Measurements from ENCODE around the gene ATG9B. TPM values are rescaled to one million over a fixed set of nuclear protein-coding genes. Genes with fewer than 3 reads are reported as not detected.
"Not testable (repeated sequence)": the region's sequence is repeated elsewhere in the genome, so short reads cannot be mapped to it uniquely, and the experiment has no call there.

The ATG9B gene
- polyA plus RNA-seq, 10 donors, result 0.45 to 2.0 (median 1.1) TPM

DNA sequence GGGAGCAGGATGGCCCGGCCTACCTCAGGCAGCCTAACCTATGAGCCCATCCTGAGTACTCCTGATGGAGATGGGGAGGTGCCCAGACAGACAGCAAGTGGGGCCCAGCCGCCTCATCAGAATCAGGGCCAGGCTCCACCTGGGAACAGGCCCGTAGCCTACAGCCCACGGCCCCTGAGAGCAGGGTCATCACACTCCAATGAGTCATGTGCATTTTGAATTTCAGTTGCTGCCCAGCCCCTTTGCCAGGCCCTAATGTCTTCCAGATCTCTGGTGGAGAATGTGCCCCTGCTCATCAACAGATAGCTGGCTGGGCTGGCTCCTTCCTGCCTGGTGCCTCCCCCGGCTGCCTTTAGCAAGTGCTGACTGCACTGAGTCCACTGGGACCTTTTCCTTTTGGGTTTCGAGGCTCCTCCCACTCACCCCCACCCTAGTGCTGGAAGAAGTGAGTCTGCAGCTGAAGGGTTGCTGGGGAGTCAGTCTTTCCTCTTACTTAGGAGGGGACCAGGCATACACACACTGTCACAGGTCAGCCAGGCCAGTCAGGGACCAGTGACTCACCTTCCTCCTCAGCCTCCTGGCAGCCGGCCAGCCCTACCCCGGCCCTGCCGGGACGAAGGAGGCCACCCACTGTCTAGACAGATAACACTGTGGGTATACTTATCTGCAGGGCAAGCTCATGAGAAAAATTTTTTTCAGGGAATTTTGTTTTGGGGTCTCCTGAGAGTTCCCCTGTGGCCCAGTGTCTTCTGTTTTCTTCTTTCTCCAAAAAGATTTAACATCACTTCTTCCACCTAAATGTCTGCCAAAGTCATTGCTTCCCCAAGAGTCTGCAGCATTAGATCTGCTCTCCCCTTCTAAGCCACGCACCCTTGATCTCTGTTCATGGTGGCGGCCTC, 14.9 kb upstream of the ATG9B start:
- peak in 2 of 3 donors; percentile 48 to 81 for DNase-seq

DNA sequence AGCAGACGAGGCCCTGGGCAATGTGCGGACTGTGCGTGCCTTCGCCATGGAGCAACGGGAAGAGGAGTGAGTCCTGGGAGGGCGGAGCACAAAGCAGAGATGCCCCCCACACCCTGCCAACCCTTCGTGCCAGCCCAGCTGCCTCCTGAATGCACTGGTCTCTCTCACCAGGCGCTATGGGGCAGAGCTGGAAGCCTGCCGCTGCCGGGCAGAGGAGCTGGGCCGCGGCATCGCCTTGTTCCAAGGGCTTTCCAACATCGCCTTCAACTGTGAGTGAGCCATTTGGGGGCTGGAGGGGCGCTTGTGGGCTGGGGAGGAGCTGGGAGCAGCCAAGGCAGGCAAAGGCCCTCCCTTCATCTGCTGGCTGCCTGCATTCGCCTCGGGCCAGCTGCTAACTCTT, 11.6 kb upstream of the ATG9B start:
- DNase-seq, result no peak

DNA sequence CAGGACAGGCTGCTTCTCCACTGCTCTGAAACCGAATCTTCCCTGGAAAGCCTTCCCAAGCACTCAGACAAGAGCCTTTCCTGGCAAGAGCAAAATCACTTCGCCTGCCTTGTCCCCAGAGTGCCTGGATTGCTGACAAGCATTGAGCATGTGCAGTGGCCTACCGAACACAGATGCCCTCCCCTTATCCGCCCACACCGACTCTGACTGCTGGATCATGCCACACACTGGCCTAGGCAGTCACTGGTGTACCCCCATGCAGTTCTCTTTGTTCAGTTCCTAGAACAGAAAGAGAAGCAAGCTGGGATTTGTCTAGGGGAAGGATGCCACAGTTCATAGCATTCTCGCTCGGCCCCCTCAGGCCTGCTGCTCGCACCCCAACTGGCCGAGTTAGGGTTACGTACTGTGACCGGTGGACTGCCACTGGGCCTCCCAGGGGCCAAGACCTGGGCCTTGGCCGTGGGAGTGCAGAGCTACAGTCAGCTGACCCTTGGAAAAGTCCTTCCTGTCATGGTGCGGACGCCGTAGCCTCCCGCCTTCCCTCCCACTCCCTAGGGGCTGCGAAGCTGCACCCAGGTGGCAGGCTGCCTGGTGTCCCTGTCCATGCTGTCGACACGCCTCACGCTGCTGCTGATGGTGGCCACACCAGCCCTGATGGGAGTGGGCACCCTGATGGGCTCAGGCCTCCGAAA, 10.9 kb upstream of the ATG9B start:
- DNase-seq, result no peak

DNA sequence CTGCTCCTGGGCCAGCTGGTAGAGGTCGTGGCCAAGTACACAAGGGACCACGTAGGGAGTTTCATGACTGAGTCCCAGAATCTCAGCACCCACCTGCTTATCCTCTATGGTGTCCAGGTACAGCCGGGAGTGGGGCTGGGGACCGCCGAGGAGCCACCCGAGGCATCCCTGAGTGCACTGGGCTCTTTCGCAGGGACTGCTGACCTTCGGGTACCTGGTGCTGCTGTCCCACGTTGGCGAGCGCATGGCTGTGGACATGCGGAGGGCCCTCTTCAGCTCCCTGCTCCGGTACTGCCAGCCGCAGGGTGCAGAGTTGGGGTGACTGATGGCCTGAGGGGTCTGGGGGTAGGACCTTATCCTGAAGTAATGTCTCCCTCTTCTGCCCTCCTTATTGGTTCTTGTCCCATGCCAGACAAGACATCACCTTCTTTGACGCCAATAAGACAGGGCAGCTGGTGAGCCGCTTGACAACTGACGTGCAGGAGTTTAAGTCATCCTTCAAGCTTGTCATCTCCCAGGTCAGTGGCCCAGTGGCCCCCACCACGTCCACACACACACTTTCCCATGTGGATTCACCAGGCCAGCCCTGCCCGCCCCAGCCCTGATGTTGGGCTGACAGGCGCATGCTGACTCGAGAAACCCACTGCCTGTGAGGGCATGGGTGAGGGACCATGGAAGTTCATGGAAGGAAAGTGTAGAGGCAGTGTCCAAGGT, 10.2 kb upstream of the ATG9B start:
- no peak for DNase-seq

- no peak for DNase-seq
Observed at GRCh38 chr7:151033864-151034249, 9.6 kb upstream of the ATG9B start.

DNA sequence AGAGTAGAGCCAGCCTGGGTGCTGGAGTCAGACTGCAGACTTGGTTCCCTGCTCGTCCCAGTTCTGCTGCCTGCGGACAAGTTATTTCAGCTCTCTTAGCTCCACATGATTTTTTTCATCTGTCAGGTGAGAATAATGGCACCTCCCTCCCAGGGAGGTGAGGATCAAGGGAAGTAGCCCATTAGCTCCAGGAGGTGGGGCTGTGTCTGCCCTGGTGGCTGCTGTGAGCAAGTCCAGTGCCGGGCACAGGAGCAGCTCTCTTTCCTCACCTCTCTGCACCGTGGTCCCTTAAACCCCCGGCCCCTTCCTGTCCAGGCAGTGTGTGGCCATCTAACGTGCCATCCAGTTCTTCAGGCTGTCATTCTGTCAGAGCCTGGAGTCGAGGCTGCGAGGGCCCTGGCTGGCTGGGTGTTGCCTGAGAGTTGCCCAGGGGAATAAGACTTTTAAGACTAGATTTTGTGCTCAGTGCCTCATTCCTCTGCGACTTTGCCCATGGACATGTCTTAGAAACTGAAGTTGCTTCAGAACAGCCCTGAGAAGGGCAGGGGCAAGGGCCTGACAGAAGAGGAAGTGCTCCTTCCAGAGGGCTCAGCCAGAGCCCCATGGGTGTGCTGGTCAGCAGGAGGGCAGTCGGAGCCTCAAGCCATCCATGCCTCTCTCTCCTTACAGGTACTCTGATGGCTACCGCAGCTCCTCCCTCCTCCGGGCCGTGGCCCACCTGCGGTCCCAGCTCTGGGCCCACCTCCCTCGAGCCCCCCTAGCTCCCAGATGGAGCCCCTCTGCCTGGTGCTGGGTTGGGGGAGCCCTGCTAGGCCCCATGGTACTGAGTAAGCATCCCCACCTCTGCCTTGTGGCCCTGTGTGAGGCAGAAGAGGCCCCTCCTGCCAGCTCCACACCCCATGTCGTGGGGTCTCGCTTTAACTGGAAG, 8.9 kb upstream of the ATG9B start:
- DNase-seq, result no peak

DNA sequence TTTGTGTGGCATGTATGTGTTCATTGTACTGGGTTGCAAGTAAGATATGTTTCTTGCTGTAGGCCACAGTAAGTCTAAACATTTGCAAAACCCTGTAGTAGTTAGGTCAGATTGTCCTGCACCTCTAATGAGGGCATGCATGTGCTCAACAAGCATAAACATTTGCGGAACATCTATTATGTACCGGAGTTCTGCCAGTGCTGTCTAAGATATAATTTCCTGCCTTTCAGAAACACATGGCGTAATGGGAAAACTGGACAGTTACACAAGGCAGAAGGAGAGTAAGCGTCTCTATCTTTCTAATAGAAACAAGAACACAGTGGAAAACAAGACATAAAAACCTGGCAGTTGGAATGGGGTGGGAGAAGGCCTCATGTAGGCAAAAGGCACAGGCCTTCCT, 6.7 kb upstream of the ATG9B start:
- DNase-seq, result no peak

DNA sequence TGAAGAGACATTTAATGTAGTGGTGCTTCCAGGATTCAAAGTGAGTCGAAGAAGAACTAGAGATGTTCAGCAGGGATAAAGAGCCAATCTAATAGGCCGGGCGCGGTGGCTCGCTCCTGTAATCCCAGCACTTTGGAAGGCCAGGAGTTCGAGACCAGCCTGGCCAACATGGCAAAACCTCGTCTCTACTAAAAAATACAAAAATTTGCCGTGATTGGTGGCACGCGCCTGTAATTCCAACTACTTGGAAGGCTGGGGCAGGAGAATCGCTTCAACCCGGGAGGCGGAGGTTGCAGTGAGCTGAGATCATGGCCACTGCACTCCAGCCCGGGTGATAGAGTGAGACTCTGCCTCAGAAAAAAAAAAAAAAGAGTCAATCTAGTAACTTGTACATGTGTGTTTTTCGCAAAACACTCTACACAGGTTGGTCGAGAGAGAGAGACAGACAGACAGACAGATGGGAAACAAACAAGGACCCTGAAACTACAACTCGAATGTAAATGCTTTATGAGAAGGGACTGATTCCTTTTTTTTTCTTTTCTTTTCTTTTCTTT, 4.7 kb upstream of the ATG9B start:
- no peak for DNase-seq

GRCh38 chr7:151028131-151028947, 4.0 kb upstream of the ATG9B start, which contains the start of gene ABCB8:
ABCB8 (plus strand) TSS chr7:151028450; CDS start chr7:151028516, 66 bp downstream.
- peak; percentile 99 to 100 (median 99) for DNase-seq

DNA sequence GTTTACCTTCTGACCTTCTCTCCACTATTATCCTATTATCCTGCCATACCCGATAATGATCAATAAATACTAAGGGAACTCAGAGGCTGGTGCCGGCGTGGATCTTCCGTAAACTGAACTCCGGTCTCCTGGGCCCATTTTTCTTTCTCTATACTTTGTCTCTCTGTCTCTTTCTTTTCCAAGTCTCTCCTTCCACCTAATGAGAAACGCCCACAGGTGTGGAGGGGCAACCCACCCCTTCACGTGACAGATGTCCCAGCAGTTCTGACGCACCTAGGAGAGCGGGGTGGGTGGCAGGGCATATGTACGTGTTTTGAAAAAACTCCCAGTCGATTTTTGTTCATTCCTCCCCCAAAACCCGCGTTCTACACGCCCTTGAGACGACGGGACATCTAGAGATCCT, 3.4 kb upstream of the ATG9B start:
- not testable (repeated sequence) for DNase-seq

DNA sequence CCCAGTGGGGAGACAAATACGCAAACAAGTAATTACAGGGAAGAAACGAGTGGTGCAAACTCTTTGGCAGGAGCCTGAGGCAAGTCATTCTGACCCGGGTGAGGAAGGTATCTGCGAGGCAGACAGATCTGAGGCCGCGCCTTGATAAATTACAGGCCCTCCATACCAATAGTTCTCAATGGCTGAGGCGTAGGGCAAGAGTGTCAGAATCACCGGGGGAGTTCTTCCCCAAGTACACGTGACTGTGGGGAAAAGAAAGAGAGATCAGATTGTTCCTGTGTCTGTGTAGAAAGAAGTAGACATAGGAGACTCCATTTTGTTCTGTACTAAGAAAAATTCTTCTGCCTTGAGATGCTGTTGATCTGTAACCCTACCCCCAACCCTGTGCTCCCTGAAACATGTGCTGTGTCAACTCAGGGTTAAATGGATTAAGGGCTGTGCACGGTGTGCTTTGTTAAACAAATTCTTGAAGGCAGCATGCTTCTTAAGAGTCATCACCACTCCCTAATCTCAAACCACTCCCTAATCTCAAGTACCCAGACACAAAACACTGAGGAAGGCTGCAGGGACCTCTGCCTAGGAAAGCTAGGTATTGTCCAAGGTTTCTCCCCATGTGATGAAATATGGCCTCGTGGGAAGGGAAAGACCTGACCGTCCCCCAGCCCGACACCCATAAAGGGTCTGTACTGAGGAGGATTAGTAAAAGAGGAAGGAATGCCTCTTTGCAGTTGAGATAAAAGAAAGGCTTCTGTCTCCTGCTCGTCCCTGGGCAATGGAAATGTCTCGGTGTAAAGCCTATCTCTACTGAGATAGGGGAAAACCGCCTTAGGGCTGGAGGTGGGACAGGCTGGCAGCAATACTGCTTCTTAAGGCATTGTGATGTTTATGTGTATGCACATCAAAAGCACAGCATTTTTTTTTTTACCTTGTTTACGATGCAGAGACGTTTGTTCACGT, 2.8 kb upstream of the ATG9B start:
- not testable (repeated sequence) for DNase-seq

GRCh38 chr7:151025924-151026671, 1.8 kb upstream of the ATG9B start:
- DNase-seq, result no peak

DNA sequence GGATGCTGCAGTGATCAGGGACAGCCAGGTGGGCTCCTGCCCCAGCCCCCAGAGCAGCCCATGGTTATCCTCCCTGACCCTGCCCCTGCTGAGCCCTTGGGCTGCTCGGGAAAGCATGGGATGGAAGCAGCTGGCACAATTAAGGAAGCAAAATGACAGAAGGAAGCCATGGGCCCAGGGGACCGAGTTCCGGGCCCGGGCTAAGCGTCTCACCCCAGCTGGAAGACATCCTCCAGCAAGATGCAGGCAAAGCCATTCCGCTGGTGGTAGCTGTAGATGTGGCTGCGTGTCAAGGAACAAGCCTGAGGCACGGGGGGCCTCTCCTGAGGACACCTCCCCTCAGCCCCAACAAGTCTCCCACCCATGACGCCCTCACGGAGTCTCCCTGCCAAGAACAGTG, 1.1 kb downstream of the ATG9B start:
- DNase-seq, result no peak

DNA sequence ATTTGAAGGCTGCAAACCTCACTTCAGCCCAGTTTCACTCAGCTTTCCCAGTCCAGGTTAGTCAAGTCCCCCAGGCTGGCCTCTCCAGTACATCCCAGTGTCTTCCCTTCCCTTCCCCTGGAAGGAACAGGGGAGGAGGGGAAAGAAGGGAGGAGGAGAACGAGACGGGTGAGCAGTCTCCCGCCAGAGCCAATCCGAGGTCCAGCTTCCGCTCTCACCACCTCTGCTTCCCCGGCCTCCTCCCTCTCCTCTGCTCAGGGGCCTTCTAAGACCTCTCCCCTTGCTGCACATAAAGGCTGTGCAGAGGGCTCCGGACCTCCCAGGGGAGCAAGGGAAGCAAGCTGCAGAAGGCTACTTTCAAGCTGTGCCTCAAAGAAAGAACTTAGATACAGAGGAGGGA, 4.1 kb downstream of the ATG9B start:
- no peak for DNase-seq

GRCh38 chr7:151019130-151019447, 5.2 kb downstream of the ATG9B start:
- DNase-seq, result no peak

GRCh38 chr7:151018421-151019129, 5.7 kb downstream of the ATG9B start:
- peak; percentile 42 to 77 (median 45) for DNase-seq

DNA sequence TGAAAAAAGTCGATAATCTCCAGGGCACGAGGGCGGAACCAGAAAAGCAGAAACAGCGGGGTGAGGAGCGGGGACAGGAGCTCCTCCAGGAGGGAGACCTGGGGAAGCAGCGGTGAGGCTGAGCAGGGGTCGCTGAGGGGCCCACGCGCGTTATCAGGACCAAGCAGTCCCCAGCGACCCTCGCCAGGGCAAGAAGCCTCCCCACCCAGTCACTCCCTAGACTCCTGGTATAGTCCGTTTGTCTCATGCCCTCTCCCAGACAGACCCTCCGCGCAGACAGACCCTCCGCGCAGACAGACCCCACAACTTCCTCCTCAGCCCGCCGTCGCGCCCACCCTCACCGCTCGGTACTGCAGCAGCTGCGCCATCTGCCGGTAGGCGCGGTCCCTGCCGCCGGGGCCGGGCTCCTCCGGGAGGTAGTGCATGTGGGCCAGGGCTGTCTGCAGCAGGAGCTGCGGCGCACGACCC, 6.3 kb downstream of the ATG9B start:
- DNase-seq, result peak in 2 of 3 donors; percentile 61 to 82
